GM21717 (cell line): ENCODE results near the gene LRP1B.

Source experiments
- ATAC-seq: cut with Tn5 transposase; IDR thresholded peaks from one replicate; pipeline ENCODE4 v1.9.1; 2021; ENCODE audit warnings: mild to moderate bottlenecking, moderate library complexity; ENCODE audit not compliant: unreplicated experiment

LRP1B gene

DNA sequence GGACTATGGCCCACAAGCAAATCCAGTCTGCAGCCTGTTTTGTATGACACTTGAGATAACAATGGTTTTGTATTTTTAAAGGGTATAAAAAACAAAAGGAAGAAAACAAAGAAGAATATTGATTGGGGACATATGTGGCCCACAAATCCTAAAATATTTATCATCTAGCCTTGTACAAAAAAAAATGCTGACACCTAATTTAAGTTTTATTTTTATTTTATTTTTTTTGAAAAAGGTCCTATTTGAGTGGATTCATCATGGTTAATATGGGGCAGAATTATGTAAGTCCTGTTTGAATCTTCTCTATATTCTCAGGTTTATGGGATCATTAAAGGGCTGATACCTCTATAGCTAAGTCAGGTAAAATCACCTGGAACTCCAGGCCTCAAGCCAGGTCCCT is 525.7 kb downstream of the LRP1B start:
- no peak for ATAC-seq

DNA sequence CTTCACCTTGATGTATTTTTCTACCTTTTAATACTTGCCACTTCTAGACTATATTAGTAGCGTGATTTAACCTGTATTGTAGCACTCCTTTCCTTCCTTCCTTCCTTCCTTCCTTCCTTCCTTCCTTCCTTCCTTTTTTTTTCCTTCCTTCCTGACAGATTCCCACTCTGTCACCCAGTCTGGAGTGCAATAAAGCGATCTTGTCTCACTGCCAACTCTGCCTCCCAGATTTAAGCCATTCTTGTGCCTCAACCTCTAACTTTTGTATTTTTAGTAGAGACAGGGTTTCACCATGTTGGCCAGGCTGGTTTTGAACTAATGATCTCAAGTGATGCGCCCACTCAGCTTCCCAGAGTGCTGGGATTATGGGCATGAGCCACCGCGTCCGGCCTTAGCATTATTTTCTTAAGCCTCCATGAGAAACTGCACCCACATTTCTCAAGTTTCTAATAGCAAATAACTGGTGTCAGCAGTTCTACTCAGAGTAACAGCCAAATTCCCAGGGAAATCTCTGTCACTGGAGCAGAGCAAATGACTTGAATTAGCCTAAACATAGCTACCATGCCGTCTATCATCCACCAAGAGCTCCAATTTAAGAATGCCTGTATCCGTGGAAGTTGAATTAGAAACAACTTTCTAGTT is 529.2 kb downstream of the LRP1B start:
- no peak for ATAC-seq

DNA sequence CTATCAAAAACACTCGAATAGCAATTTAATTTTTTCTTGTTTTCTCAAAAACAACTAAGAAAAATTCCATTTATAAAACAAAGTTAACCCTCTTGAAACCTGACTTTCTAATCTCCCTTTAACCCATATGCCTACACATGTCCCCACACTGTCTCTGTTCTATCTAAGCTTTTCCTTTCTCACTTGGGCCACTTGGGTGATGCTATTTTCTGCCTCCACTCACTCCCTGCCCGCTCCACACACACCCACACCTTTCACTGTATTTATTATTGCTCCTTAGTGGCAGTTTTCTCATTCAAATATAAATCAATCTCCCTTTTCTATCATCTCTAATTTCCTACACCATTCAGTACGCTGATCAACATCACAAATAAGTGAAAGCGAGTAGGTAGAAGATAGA is 531.1 kb downstream of the LRP1B start:
- no peak for ATAC-seq

DNA sequence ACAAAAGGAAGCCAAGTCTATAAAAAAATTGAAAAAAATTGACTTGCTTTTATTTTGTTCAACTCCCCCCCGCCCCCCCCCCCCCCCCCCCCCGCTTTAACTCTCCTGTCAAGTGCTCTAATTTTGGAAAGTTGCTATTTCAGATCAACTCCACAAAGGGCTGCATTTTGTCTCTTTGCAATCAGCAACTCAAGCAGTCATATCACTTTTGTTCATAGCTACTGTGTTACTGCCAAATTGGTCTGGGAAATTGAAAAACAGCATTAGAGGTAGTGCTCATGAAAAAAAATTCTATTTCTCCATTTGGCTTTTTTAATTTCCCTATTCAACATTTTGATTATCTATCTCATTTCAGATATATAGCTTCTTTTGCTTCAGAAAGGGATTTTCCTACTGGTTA is 531.8 kb downstream of the LRP1B start:
- no peak for ATAC-seq

DNA sequence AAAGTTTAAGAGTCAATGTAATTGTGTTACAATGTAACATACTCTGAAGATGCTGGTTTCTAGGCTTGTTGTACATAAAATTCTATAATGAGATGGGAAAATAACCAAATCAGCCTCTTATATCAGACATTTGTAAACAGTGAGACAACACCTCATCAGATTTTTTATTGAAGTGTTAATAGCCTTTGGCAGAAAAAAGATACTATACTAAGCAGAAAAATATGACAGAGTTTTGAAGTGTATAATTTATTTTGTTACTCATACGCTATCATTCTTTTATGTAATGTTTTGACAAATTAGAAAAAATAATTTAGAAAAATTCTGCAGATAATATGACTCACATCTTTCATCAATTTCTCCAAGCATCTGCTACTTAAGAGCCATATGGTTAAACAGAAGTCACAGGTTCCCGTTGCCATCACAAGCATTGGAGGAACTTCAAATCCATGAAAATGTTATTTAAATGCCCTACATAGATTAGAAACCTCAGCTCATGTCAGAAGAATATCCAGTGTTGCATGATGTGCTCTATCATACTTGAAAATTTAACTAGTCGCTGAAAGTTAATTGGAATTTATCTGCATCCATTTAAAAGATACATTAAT is 535.4 kb downstream of the LRP1B start:
- ATAC-seq, result no peak

DNA sequence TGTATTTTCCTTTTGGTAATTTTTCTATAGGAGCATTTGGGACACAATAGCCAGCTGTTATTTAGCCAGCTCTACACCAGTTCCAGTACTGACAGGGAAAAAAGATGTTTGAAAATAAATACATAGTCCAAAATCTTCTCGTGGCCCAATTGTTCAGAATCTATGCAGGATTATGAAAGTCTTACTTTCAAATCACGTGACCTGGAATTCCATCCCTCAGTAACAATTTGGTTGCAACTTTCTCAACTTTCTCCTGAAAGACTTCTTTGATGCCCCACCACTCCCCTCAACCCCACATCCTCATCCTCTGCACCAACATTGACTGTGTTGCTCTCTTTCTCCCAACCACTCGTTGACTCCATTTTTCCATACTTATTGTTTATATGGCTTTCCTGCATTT is 539.0 kb downstream of the LRP1B start:
- no peak for ATAC-seq

DNA sequence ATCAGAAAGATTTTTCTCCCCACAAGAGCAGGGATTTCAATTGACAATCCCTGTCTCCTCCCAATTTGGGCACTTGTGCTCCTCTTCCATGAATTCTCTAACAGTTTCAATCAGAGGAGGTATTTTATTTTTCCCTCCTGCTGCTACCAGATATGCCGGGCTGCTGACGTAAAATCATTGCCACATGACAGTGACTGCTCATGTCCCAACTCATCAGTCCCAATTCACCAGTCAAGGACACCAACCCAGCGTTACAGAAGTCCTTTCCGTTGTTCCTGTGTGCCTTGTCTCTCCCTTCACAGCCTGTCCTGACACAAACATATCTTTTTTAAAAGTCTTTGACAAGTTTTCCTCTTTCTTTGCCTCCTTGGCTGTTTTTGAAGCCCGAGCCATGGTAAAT is 540.2 kb downstream of the LRP1B start:
- no peak for ATAC-seq

DNA sequence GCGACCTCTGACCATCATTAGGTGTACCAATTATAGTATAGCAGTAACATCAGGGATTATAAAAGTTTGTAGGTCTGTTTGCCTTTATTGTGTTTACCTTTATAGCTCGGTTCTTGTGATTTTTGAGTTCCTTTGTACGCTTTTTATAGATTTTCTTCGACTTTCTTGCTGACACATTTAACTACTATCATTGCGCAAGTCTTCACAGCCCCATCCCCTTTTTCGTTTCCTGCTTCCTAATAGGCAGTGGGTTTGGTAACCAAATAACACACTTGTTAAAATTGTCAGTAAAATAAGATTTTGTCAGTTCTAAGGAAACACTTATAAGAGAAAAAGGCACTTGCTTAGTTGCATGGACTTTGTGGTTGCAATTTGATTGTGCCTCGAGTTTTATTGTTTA is 541.5 kb downstream of the LRP1B start:
- no peak for ATAC-seq

DNA sequence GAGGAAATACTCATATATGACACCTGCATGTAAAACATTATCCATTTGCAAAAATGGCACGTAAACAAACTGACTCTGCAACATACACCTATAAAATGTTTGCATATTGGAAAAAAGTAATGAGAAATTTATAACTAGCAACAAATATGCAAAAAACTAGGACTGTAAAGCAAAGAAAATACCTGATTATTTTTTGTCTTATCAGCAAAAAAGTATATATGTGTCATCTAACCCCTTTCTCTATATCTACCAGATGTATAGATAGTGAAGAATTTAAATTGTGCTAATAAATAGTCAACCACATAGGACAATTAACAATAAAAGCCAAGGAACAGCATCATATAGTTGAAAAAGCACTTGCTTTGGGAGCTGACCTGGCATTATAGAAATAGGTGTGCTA is 543.8 kb downstream of the LRP1B start:
- ATAC-seq, result no peak

DNA sequence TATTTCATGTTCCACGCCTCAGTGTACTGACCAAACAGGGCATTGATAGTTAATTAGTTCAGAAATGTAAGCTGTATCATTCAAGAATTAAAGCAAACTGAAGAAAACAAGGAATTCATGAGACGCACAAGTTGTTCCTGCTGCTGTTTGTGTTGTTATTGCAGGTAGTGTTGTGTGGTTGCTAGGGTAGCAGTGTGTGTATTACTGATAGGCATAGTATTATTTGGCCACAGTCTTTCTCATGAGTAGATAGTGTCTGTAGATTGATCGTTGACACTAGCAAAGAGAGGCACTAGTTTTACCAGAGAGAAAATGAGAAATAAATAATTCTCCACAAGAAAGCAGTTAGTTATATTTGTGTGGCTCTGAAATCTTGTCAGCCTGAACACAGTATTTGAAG is 548.6 kb downstream of the LRP1B start:
- ATAC-seq, result no peak

DNA sequence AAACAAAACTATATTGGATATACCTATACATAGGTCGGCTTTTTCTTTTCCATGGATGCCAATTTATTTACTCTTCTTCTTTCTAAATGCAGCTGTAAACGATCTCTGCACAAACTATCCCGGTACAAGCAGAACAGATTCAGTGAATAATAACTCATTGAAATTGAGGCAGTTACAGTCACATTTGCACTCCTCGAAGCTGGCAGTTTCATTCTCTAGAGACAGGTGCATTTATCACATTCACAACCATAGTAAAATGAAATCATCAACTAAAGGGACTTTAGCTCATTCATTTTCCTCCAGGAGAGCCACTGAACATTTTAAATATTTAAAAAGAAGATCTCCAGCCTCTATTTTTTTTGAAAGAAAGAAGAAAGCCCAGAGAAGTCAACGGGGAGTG is 551.7 kb downstream of the LRP1B start:
- no peak for ATAC-seq

DNA sequence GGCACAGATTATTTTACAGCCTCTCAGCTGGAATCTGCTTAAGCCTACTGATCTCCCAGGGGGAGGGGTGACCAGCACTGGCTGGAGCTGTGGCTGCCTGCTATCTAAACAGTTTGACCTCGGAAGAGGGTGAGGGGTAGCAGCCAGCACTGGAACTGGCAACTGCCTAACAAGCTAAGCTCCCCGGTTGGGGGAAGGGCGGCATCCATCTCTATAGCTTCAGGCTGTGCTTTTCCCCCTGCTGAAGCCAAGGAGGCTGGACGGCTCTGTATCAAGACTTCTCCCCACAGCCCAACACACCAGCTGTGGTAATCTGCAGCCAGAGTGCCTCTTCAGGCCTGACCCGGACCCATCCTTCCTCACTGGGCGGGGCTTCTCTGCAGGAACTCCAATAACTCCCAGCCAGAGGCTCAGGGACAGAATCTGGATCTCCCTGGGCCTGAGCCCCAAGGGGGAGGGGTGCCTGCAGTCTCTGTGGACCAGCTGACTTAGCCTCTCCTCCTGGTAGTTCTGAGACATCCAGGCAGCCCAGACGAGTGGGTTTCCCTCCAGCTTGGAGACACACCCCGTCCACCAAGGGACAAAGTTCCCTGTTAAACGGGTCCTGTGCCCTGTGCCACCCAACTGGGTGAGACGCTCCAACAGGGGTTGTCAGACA is 560.2 kb downstream of the LRP1B start:
- no peak for ATAC-seq

DNA sequence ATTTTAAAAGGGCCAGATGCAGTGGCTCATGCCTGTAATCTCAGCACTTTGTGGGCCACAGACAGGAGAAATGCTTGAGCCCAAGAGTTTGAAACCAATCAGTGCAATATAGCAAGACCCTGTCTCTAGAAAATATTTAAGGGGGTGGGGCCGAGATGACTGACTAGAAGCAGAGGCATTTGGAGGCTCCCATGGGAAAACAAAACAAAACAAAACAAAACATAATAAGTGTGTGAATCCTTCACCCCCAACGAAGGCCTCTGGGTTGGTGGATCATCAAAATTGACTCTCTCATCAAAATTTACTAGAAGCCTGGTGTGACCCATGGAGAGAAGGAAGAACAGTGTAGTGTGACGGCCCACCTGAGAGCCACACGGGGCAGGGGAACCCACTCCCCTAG is 560.9 kb downstream of the LRP1B start:
- ATAC-seq, result no peak

DNA sequence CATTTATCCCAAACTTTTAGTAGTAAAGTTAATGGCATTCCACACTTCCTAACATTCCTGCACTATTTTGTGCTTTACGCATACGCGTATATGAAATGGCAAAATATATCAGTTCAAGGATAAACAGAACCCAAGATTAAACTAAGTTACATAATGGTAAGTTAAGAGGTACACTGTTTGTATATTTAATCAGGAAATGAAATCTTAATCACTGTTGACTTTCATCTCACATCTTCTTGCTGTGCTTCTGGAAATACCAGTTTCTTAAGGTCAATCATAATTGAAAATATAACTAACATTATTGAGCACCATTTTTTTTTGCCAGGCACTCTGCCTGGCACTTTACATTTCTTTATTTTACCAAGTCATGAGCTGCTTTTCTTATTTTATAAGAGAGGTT is 565.2 kb downstream of the LRP1B start:
- no peak for ATAC-seq

DNA sequence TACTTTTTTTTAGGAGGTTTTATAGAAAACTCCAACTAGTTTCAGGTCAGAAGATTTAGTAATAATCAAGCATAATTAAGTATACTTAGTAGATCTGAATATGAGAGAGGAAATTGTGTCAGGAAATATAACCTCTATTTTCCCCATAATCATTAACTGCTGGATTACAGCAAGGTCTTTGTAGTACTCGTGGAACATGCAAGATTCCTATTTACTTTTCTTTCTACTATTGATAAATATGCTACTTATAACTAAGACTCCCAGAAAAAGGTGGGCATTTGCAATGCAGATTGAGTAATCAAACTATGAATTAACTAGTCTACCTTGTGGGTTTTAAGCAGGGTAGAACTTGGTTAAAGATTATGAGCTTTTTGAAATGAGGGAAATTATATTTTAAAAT is 570.1 kb downstream of the LRP1B start:
- ATAC-seq, result no peak

DNA sequence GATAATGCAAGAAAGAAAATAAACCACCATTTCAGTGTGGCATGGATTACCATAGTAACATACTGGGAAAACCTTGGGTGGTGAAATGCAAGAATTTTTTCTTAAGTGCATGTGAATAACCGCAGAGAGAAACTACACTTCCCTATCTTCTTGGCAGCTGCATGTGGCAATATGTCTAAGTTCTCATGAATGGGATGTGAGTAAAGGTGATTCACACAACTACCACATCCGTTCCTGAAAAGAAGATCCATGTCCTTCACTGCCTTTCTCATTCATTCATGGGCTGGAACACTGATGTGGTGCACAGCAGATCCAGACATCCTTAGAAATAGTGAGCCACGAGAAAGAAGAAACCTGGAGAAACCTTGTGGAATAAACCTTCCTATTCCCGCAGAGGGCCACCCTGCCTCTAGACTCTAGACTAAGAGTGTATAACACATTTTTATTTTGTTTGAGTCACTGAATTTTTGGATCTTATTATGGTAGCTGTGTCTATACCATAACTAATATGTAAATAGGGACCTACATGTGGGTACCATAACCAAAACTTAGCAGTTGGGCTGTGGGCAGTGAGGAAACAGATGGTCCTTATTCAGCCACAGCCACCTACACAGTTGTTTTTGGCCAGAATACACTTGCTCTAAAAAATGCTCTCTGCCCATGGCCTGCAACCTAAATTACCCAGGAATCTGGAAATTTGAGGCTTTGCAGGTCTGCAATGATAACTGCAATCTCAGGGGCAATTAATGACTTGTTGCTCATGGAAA is 573.3 kb downstream of the LRP1B start:
- no peak for ATAC-seq

DNA sequence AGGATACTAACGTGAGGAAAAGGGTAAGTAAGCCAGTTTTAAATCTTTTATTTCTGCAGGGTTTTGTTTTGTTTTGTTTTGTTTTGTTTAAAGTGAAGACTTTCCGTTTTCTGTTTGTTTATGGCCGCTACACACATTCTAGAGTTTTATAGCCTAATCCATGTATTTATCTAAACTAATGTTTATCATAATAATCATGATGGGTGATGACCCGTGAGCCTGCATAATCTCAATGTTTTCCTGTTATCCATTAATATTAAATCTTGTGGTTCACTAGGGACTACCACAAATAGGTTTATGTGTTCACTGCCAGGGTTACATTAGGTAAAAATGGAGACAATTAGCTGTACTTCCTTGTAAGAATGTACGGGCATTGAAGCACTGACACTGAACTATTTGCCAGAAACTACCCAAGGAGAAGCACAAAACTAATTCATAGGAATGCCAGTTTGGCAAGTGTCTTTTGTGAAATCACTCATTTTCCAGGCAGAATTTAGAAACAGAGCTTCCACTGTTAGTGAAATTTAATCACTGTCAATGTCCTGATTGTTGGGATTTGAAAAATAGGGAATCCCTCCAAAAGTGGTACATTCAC is 574.8 kb downstream of the LRP1B start:
- ATAC-seq, result no peak

DNA sequence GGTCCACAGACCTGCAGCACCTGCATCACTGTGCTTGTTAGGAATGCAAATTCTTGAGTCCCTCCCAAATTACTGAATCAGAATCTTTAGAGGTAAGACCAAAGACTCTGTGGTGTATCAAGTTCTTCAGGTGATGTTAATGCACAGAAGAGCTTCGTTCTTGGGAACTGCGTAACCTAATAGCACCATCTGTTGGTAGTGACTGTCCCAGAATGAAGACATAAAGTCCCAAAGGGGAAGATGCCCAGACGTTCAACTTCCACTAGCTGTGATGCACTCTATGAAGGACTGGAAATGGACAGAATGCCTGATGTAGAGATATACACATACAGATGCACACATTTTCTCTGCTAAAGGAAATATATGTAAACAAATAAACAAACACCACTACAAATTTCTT is 576.0 kb downstream of the LRP1B start:
- ATAC-seq, result peak; percentile 80

DNA sequence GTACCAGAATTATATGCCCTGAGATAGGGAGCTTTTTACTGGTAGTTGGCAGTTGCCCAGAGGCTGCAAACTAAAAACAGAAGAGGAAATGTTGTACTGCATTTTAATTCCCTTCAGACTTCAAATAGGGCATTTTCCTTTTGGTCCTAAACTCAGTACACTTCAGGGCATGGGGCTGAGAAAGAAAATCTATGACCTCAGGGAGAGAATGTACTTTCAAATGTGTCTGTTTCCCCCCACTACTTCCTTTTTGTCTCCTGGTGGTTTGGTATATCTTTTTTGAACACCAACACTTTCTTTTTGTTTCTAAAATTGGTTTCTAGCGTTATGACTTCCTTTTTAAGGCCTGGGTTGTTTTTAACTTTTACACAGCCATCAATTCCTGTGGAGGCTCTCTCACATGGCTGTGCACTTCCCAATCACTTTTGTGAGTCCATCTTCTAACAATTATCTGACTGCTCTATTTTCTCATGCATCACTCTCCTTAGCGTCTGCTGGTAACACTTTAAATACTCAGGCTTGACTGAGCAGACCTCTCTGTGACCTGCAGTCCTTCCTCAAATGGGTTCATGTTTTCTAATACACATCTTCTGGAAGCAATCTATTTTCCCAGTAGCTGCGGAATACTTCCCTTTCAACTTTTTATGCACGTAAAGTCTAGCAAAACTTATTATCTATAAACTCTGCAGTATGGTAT is 596.0 kb downstream of the LRP1B start:
- ATAC-seq, result peak; percentile 80

DNA sequence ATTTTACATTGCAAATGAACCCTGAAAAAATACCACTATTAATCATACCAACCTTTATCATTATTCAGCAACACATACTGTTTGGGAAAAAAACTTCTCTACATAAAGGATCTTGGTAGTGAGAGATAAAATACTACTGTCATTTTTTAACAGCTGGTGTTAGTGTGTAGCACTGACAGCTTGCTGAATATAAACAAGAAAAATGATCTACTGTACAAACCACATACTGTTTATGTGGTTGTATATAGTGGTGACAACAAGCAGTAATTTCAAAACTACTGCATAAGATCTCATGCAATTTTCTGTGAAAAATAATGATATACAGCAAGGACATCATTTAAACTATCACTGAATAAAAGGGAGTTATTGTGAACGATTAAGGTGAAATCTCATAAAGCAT is 601.2 kb downstream of the LRP1B start:
- no peak for ATAC-seq

DNA sequence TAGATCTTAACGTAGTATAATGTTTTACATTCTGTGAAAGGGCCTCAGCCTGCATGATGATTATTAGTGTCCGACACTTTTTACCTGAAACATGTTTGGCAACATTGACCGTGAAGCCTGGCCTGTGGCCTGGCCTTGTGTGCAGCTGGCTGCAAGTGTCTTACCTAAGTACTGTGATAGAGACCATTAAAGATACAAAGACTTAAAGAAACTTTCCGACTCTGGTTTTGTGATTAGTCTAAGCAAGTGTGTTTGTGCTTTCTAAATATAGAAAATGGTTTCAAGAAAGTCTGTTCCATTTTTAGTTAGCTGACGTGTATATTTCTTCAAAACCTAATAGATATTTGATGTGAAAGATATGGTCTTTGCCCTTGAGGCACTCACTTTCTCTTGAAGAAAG is 601.8 kb downstream of the LRP1B start:
- ATAC-seq, result peak; percentile 72
